Mucosa of descending colon (tissue), 3 donors: ENCODE measurements around the gene UPB1. TPM values are rescaled to one million over a fixed set of nuclear protein-coding genes. Genes with fewer than 3 reads are reported as not detected.

Source experiments
- ATAC-seq: fragments of 200-7000 bp; cut with Tn5 transposase; one replicate; pipeline ENCODE4 v1.9.1; 2020; ENCODE audit warnings: mild to moderate bottlenecking, moderate library complexity
- DNase-seq, 3 donors: peaks; one replicate each; pipeline ENCODE4 v3.0.0-alpha.2; 2020
- H3K36me3 ChIP-seq: fragments of 200-600 bp; one replicate; pipeline ENCODE4 v1.8.0; 2021; ENCODE audit warnings: low read depth, mild to moderate bottlenecking
- H3K4me1 ChIP-seq: fragments of 200-600 bp; one replicate; pipeline ENCODE4 v1.8.0; 2021; ENCODE audit warnings: low read depth, mild to moderate bottlenecking
- H3K4me3 ChIP-seq: fragments of 200-600 bp; one replicate; pipeline ENCODE4 v1.8.0; 2021; ENCODE audit warnings: mild to moderate bottlenecking
- H3K9me3 ChIP-seq: fragments of 200-600 bp; one replicate; pipeline ENCODE4 v1.8.0; 2021; ENCODE audit warnings: mild to moderate bottlenecking
- intact Hi-C, 2 donors: fragments of 100-400 bp; cut with DNase I in 1 of 2; cut with micrococcal nuclease in 1 of 2; formaldehyde crosslinking; loops; one replicate each; pipeline versions ENCODE4 v1.11.0 to v1.11.1; 2022; cut with DNase I, micrococcal nuclease
- total RNA-seq, 3 donors: library from RNA; stranded (reverse); fragmentation: NEBNext Ultra II Directional in 2 of 3; extraction: Animal tissue kit (Norgen Biotek cat#: 25700) in 2 of 3; gene quantifications; one replicate each; pipeline versions ENCODE4 v1.2.1 to v1.2.4, GENCODE V29; 2021 to 2023
- TF ChIP-seq, protein P1 (sequence below): fragments of 200-600 bp; IDR thresholded peaks from one replicate; pipeline ENCODE4 v1.8.0; 2022; ENCODE audit warnings: antibody characterized with exemption, mild to moderate bottlenecking
- donor health status: DM: no; HTN: no; CAD: no; lungs with moderate emphysema.
- donor health status: DM: no; HTN: no; CAD: no.
- donor health status: DM: no; HTN: yes; CAD: no.

Gene UPB1
- total RNA-seq, 3 donors from 2014 or later: 0.16 to 0.20 (median 0.19) TPM

- ATAC-seq (no peak), DNase-seq (no peak)
- Histone ChIP-seq H3K36me3 (no peaks in the 10 kb centered on the region), H3K4me1 (peaks cover 15% of the 10 kb centered on the region), H3K4me3 (no peak overlapping the region), H3K9me3 (no peaks in the 10 kb centered on the region)
- TF ChIP-seq, protein P1, sequence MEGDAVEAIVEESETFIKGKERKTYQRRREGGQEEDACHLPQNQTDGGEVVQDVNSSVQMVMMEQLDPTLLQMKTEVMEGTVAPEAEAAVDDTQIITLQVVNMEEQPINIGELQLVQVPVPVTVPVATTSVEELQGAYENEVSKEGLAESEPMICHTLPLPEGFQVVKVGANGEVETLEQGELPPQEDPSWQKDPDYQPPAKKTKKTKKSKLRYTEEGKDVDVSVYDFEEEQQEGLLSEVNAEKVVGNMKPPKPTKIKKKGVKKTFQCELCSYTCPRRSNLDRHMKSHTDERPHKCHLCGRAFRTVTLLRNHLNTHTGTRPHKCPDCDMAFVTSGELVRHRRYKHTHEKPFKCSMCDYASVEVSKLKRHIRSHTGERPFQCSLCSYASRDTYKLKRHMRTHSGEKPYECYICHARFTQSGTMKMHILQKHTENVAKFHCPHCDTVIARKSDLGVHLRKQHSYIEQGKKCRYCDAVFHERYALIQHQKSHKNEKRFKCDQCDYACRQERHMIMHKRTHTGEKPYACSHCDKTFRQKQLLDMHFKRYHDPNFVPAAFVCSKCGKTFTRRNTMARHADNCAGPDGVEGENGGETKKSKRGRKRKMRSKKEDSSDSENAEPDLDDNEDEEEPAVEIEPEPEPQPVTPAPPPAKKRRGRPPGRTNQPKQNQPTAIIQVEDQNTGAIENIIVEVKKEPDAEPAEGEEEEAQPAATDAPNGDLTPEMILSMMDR: no peak
- intact Hi-C loops: no loop called here
These were observed 8.8 kb downstream of the UPB1 start for GRCh38 chr22:24503843-24504338.

DNA sequence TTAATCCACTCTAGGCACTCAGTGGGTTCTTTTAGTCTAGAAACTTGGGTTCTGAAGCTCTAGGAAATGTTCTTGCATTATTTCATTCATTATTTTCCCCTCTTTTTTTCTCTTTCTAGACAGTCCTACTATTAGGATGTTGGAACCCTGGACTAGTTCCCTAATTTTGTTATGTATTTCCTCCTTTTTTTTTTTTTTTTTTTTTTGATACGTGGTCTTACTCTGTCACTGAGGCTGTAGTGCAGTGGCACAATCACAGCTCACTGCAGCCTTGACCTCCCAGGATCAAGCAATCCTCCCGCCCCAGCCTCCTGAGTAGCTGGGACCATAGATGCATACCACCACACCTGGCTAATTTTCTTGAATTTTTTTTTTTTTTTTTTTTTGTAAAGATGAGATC lies 9.4 kb downstream of the UPB1 start:
- Histone ChIP-seq H3K4me3 (no peak overlapping the region), H3K4me1 (peaks cover 15% of the 10 kb centered on the region), H3K36me3 (no peaks in the 10 kb centered on the region), H3K9me3 (no peaks in the 10 kb centered on the region)
- intact Hi-C loops: no loop called here
- TF ChIP-seq, protein P1: no peak
- ATAC-seq (no peak), DNase-seq (no peak)

DNA sequence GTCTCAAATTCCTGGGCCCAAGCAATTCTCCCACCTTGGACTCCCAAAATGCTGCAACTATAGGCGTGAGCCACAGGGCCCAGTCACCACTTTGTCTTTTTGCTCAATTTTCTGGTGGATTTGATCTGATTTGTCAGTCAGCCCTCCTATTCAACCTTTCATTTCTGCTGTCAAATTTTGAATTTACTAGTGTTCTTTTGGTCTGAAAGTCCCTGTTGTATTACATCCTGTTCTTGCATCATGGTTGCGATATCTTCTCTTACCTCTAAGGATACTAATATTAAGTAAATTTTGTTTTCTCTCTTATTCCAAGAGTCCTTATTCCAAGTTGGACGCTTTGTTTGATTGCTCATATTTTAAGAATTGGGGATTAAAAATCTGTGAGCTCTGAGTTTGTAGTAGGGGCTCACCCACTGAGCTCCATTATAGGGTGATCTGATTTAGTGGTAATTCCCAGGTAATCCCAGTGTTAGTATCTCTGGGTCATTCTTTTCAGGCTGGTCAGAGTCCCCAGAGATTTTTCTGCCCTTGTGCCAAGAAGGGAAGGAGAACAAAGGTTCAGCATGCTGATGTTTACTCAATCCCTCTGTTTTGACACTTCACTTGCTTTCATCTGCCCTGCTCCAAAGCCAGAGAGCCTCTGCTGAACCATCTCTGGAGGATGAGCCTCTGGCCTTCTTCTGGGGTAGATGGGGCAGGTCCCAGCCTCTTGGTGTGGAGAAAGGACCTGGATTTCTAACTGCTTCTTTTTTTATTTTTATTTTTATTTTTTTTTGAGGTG lies 10.0 kb downstream of the UPB1 start:
- H3K36me3 ChIP-seq: no peaks in the 10 kb centered on the region
- H3K4me1 ChIP-seq: peaks cover 15% of the 10 kb centered on the region
- no peak for DNase-seq
- intact Hi-C loops: no loop called here
- no peak for ATAC-seq
- H3K4me3 ChIP-seq: no peak overlapping the region
- H3K9me3 ChIP-seq: no peaks in the 10 kb centered on the region
- TF ChIP-seq, protein P1: no peak

DNA sequence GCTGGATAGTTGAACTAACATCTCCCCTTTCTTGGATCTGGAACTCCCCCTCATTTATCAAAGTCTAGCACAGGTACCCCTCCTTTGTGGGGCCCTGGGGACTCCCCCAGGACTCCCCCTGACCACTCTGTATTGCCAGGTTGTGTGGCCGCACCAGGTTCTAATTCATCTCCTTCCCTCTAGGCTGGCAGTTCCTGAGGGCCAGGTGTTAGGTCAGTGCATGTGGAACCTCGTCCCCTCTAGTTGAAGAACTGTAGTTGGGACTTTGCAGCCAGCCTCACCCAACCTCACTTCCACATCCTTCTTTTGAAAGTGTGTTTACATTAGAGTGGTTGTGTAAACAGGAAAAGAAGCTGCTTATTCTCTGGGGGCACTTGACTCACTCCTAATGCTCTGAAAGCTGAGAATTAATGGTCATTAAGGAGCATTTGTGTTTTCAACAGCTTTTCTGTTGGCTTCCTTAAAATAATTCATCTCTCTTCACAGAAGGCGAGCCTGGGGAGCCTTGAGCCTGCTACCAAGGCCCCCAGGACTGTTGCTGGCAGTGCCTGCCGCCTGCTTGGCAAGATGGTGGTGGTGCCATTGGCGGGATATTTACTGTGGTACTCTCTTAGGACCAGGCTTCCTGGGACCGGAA lies 11.8 kb downstream of the UPB1 start:
- H3K9me3 ChIP-seq: no peaks in the 10 kb centered on the region
- no peak for DNase-seq
- TF ChIP-seq, protein P1: no peak
- peak; percentile 71 for ATAC-seq
- H3K36me3 ChIP-seq: no peaks in the 10 kb centered on the region
- intact Hi-C loops: no loop called here
- H3K4me3 ChIP-seq: no peak overlapping the region
- peaks cover 15% of the 10 kb centered on the region for H3K4me1 ChIP-seq

- Histone ChIP-seq H3K9me3 (no peaks in the 10 kb centered on the region), H3K36me3 (no peaks in the 10 kb centered on the region), H3K4me1 (peaks cover 15% of the 10 kb centered on the region), H3K4me3 (no peak overlapping the region)
- TF ChIP-seq, protein P1: no peak
- no peak for DNase-seq
- intact Hi-C loops: no loop called here
- no peak for ATAC-seq
These were observed 12.6 kb downstream of the UPB1 start for GRCh38 chr22:24507716-24508115.
